Kasumi-1 (cell line): ENCODE data around the gene AOC1.

Experiments used
- DNase-seq, 2 experiments: peaks; one replicate each; lab custom pipeline; 2025; lab: John Stamatoyannopoulos, UW

The AOC1 gene

DNA sequence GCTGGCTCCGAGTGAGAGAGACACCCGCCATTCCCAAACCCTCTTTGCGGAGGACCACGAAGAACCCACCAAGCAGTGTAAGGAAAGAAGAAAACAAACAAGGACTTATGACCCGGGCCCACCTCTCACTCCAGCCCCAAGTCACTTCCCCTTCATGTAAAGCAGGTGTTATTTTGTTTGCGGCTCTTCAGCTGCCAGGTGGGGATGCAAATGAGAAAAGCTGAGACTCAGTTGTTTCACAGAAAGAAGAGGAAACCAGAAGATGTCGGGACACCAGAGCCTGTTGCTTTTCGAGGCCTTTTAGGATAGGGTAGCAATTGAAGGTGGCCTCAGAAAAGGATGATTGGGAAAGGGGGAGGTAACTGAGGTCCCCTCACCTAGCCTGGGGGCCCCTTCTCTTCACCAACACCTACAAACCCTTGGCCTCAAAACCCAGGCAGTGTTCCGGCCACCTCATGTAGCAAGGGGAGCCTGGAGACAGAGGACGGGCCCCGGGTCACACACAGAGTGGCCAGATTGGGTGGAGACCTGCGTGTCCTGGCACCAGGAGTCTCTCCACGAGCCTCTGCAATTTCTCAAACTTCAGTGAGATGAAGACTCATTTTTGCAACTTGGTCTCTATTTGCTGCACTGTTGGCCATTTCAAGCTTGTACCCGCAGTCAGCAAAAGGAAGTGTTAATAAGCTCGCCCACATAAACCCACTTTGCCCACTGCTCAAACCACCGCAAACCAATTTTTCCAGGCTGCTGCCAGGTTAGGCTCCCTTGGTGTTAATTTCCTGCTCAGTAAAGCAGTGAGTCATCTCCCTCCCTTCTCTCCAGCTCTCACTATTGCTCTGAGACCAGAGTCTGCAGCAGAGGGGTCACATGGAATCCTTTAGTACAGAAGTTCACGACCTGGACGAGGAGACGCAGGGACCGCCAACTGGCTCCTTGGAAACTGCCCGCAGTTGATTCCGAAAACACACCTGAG, 45.5 kb downstream of the AOC1 start:
- no peak for DNase-seq

DNA sequence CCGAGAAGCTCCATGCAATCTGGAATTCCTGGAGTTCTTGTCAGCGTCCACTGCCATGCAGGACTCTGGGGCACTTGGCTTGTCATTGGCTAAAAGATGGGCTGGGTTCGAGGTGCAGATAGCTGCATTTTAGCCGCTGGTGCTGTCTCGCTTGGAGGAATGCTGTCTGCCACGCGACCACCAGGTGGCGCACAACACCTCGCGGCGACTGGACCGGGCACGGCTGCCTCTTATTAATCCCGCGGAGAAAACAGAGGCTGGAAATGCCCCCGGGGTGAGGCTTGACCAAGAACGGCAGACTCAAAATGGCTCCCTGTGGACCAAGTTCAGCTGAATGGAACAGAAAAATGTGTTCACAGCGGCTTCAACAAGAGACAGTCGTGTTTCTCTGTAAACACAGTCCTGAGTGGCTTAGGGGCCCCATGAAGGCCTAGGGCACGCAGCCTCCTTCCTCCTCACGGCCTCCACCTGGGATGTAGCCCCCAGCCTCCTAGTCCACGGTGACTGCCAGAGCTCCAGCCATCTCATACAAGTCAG, 46.2 kb downstream of the AOC1 start:
- DNase-seq, result peak; percentile 49 to 60

DNA sequence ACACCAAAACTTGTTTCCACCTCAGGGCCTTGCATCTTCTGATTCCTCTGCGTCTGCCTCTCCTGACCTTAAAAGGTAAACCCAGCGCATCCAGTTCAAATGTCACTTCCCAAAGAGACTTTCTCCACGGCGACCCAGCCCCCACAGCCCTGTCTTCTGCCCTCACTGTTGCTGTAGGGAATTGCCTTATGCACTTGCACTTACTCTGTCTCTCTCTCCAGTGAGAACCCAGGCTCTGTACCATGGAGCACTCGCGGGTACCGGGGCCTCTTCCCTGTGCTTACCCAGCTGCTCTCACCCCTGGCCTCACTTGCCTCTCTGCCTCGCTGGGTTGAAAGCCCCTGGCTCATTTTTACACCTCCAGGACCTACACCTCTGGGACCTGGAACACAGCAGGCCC, 48.4 kb downstream of the AOC1 start:
- DNase-seq, result no peak

DNA sequence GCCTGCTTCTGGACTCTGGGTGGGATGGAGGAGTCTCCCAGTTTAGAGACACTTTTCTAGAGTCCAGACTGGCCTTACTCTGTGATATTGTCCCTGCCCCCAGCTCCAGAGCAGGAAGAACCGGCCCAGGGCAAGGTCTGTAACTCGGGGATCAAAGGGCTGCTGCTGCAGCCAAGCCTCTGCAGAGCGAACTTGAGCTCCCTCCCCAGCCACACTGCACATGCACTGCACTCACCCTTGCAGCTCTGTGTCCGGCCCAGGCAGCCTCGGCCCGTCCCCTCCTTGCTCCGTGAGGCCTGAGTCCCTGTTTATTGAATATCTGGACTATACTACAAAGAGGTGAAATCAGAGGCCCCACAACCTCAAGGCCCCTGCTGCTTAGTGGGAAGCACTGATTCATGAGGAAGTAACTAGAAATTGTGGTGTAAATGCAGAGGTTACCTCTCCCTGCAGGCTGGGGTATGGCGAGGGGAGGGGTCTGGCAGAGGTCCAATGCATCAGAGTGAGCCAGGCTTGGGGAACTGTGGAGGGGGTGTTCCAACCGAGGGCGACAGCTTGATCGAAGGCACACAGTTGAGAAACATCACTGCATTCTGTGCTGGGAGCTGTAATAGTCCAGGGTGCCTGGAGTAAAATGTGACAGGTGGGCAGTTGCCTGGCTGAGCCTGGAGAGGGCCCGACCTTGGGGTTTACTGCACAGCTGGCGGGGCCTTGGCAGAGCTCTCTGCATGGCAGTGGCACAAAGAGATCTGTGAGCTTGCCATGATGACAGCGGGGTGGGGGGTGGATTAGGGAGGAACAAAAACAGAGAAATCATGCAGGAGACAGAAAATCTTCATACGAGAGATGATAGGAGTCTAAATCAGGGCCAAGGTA, 49.1 kb downstream of the AOC1 start:
- DNase-seq, result no peak

DNA sequence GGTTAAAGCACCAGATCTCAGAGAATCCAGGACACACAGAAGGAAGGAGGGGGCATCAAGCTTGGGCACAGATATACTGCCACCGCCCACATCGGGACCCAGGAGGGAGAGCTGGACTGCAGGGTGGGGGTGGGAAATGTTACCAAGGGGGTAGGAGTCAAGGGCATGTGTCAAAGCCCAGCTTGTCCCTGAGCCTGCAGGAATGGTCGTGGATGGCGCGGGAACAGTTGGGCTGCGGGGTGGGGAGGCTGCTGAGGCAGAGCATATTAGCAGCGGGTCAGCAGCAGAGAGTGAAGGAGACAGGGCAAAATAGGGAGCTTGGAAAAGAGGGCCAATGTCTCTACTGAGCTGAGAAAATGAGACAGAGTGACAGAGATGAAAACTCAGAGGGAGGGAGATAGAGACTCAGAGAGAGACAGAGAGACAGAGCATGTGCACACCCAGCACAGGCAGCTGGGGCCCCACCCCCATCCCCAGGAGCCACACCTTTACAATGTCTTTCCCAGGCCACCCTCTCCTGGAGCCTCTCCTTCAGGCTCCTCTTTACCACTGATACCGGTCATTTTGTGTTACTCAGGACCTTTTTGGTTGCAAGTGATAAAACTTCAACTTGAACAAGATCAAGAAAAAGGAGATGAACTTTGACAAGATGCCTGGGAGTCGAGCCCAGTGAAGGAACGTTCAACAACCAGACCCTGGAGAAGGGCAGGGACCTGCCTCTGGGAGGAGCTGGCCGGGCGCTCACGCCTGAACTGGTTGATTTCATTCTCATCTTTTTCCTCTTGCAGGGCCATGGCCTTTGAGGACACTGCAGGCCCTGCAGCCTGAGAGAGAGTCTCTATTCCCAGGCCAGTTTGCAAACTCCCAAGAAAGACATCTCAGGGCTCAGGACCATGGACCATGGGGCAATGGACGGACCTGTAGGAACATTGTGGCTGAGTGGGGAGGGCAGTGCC, 50.0 kb downstream of the AOC1 start:
- DNase-seq, result no peak

DNA sequence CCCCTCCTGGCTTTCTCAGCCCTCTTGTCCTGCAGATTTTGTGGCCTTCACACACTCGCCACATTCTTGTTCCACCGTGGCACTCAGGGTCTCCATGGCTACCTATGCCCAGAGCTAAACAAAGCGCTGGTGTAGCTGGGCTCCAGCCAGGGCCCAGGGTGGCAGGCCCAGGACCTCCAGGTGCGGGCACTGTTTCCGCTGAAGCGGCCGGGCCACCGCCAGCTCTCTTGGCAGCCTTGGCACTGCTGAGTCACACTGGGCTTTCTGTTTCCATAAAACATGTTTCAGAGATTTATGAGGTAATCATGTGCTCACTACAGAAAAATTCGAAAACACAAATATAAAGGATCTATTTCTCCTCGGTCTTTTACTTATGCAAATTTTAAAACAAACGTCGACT, 51.3 kb downstream of the AOC1 start:
- no peak for DNase-seq

DNA sequence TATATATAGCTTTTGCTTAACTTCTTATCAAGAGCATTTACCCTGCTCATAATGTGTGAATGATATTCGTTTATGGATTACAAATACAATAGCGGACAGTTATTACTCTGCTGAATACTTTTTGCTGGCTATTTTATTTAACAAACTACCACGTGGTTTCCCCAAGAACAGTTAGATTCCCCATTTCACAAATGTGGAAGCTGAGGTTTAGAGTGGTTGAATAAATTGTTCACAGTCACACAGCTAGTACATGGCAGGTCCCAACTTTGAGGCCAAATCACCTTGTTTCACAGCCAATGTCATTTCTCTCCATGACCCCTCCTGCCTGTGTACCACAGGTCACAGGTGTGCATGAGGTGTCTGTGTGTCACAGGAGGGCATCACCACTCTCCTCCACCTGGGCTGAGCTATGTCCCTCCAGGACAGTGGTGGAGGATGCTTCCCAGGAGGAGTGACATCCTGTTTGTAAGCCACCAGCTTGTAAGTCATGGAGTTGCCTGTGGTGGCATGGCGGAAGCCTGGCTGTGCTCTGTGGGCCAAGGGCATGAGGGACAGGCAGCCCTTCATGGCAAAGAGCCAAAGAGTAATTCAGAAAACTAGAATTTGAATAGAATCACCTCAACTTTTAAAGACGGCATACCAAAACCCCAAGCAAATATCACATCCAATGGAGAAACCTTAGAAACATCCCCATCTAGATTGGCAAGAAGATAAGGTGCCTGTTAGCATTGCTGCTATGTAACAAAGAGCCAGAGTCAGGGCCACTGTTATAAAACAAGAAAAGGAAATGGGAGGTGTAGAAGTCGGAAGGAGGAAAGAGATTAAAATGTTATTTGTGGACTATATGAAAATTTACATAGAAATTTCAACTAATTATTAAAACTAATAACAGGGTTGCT, 51.9 kb downstream of the AOC1 start:
- DNase-seq, result no peak

DNA sequence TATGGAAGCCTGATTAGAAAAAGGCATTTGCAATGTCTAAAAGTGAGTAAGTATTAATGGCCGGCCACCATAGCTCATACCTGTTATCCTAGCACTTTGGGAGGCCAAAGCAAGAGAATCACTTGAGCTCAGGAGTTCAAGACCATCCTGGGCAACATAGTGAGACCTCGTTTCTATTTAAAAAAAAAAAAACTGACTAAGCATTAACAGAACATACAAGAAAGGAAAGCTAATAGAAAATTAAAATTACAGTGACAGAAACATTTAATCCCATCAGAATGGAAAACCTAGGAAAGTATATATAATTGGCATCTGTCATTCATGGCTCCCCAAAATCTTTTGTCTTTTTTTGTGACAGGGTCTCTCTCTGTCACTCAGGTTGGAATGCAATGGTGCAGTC, 55.9 kb downstream of the AOC1 start:
- no peak for DNase-seq

DNA sequence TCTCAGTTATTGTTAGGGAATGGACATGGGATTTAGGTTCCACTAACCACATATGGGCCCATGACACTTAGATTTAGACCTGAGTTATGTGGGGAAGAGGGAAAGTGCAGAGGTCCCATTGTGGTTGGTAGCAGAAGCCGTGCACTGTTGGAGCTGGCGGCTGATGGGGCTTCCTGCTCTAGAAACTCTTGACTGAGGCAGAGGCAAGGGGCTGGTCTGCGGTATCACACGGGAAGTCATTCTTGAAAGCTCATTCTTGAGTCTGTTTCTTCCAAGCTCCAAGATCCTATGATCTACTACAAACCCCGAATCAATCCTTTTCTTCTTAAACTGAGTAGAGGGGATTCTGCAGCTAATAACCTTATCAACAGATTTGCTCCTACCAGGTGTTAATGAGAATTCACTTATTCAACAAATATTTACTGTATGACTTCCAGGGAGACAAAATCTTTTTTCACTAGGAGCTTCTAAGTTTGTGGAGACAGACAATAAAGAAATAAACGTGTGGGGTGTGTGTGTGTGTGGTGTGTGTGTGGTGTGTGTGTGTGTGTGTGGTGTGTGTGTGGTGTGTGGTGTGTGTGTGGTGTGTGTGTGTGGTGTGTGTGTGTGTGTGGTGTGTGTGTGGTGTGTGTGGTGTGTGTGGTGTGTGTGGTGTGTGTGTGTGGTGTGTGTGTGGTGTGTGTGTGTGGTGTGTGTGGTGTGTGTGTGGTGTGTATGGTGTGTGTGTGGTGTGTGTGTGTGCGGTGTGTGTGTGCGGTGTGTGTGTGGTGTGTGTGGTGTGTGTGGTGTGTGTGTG, 57.1 kb downstream of the AOC1 start:
- DNase-seq, result peak; percentile 92 to 93

DNA sequence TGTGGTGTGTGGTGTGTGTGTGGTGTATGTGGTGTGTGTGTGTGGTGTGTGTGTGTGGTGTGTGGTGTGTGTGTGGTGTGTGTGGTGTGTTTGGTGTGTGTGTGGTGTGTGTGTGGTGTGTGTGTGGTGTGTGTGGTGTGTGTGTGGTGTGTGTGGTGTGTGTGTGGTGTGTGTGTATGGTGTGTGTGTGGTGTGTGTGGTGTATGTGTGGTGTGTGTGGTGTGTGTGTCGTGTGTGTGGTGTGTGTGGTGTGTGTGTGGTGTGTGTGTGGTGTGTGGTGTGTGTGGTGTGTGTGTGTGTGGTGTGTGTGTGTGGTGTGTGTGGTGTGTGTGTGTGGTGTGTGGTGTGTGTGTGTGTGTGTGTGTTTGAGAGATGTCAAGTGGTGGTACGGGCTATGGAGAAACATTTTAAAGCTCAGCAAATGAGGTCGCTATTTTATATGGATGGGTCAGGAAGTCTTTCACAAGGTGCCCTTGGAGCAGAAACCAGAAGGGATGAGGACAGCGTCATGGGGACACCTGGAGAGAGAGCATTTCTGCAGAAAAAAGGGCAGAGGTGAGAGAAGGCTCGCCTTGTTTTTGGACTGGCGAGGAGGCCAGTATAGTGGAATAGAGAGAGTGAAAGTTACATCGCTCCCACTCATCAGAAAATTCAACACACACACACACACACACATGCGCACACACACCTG, 58.1 kb downstream of the AOC1 start:
- DNase-seq, result peak in 1 of 2 experiments; percentile 28

DNA sequence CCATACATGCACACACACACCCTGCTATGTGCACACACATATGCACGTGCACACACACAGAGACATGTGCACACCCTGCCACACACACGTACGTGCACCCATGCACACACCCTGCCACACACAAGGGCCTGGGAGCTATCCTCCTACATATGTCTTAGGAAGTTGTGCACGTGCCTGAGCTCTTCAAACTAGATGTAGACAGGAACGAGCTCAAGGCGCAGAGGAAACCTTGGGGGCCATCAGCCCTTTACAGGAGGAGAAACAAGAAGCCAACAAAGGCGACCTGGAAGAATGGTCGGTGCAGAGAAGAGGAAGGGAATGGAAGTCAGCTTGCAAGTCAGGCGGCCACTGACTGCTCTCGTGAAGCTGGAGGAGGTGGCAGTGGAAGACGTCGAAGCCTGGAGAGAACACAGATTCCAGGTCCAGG, 58.7 kb downstream of the AOC1 start:
- peak; percentile 72 to 76 for DNase-seq
